GM18520 (cell line): ENCODE measurements around the gene C4orf50.
"Not testable (repeated sequence)": the region's sequence is repeated elsewhere in the genome, so short reads cannot be mapped to it uniquely, and the experiment has no call there.

Experiments used
- ATAC-seq: cut with Tn5 transposase; IDR thresholded peaks from one replicate; pipeline ENCODE4 v1.9.1; 2021; ENCODE audit not compliant: unreplicated experiment

C4orf50 gene

GRCh38 chr4:5995901-5996623 lies 22.2 kb downstream of the C4orf50 start:
- no peak for ATAC-seq

DNA sequence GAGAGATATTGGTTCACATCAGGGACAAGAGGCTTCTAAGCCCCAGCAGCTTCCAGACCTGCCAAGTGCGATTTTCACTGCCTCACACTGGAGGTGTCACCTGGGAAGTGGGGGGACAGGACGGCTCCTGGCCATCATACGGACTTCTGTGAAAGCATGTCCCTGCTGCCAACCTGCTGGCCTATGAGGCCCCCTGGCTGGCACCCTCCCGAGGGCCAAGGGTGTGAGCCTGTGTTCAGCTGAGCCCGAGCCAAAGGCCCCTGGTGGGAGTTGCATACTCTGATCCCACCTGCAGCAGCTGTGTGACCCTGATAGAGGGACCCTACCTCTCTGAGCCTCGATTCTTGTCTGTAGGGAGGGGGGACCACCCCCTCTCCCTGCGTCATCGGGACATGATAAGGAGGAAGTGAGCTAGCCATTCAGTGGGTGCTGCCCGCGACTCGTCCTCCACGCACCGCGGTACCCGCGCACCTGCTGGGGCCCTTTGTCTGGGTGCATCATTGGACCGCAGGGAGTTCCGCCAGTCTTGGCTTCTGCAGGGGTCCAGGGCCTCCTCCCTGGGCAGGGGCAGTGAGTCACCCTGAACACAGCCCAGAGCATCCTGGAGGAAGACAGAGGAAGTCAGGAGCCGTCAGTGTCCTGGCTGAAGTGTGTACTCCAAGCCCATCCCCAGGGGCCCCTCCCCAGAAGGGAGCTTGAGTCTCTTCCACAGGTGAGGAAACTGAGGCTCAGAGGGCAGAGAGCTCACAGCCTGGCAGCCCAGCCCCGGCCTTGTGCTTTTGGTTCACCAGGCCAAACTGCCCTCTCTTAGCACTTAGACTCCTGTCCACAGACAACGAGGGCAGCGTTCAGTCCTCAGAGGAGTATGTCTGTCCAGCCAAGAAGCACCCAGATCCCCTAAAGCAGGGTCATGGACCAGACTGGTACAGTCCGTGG lies 24.1 kb downstream of the C4orf50 start:
- ATAC-seq: no peak

DNA sequence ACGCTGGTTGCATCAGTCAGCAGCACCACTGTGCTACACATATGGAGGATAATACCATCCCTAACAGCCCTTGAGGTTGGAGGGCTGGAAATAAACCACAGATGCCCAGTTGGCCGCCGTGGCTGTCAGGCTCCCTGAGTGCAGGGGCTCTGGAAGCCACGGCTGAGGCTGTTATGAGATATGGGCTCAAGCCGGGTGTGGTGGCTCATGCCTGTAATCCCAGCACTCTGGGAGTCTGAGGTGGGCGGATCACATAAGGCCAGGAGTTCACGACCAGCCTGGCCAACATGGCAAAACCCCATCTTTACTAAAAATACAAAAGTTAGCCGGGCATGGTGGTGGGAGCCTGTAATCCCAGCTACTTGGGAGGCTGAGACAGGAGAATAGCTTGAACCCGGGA lies 24.9 kb downstream of the C4orf50 start:
- not testable (repeated sequence) for ATAC-seq

- no peak for ATAC-seq
These were observed 25.4 kb downstream of the C4orf50 start for GRCh38 chr4:5992828-5993321.

DNA sequence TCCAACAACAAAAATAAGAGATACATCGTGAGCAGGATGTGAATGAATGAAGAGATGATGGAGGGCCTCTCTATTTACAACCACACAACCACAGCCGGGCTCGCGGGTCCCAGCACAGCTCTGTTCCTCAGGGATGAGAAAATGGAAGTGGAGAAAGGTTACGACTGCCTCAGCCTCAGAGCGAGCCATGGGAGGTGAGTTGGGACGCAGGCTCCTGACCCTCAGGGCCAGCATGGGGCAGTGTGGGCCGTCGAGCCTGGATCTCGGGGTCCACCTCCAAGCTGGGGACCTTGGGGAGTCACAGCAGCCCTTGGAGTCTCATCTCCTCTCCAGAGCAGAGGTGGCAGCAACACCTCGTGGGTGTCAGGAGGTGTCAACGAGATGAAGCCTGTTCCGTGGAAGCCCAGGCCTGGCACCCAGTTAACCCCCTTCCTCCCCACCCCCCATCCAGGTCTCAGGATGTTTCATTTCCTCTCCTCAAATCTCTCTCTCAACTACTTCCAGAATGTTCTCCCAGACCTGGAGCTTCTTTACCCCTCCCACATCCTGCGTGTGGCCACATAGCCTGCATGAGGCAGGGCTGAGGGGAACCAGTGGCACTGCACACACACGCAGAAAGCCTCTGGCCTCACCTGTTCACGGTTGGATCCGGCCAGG lies 25.9 kb downstream of the C4orf50 start:
- ATAC-seq: no peak

GRCh38 chr4:5991405-5991804 lies 26.8 kb downstream of the C4orf50 start:
- no peak for ATAC-seq

GRCh38 chr4:5990446-5991160 lies 27.6 kb downstream of the C4orf50 start:
- ATAC-seq: no peak

DNA sequence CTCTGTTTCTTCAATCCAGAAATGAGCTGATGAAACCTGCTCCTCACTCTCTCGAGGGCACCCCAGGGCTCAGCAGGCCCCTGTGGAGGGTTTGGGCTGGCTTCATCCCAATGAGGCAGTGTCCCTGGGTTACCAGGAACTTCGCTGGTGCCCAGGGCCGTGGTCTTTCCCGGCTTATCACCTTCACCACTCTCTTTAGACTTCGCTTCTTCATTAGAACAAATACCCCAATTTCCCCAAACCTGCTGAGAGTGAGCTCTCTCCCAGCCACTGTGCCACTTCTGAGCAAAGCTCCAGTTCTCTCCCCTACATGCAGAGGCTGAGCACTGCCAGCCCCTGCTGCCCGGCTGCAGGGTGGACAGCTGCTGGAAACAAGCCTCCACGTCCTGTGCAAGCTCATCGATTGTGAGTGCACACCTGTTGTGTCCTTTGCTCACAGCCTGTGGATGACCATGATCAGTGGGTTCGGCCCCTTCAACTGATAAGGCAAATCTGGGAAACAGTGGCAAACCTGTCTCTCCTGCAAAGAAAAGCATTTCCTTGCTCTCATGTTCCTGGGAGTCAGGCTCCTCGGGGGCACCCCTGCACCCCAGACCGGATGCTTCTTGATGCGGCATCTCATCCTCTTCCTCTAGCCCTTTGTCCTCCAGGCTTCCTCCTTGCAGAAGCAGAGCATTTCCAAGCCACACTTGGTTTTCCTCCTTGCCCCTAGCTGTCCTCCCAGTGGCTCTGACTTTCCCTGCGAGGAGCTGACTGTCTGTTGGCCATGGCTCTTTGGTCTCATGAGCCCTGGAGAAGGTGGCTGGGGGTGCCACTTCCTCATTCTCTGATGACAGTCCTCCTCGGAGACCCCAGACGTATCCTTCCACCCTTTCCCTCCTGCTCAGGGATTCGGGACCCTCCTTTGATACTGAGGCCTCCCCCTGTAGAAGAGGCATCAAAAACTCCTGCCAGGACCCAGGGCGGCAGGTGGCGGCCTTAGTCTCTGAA lies 28.7 kb downstream of the C4orf50 start:
- ATAC-seq: no peak

GRCh38 chr4:5988086-5988845 lies 30.0 kb downstream of the C4orf50 start:
- ATAC-seq: no peak

- no peak for ATAC-seq
These were observed 33.4 kb downstream of the C4orf50 start for GRCh38 chr4:5984843-5985242.

DNA sequence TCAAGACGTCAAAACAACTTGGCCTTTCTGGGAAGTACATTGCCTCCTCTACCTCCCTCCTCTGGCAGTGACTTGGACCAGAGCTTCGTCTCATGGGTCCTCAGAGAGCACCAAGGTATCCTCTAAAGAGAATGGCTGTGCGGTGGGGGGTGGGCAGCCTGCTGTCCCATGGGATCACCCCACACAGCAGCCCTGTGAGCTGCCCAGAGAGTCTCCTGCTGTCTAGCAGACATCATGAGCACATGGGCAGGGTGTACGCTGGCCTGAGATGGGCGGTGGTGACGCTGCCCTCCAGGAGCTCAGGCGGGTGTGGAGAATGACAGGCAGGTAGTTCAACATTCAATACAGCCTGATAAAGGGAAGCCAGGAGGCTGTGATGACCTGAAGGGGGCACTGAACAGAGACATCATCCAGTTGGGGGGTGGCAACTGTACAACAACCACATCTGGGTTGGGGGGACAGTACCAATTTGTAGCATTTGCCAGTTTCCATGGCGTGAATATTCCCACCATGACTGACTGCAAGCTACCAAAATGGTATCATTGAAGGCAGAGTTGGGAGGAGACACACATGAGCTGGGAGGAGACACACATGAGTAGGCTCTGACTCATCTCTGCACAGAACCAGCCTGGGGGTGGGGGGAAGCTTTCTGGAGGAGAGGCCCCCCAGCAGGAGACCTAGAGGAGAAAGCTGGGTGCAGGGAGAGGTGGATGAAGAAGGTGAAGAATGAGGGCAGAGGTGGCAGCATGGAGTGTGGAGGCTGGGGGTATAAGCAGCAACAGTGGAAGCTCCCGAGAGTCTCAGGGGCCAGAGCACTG lies 35.9 kb downstream of the C4orf50 start:
- ATAC-seq: no peak

GRCh38 chr4:5980436-5981155 lies 37.6 kb downstream of the C4orf50 start:
- no peak for ATAC-seq

- no peak for ATAC-seq
These were observed 38.2 kb downstream of the C4orf50 start for GRCh38 chr4:5979981-5980380.

- ATAC-seq: no peak
These were observed 41.3 kb downstream of the C4orf50 start for GRCh38 chr4:5976921-5977320.

DNA sequence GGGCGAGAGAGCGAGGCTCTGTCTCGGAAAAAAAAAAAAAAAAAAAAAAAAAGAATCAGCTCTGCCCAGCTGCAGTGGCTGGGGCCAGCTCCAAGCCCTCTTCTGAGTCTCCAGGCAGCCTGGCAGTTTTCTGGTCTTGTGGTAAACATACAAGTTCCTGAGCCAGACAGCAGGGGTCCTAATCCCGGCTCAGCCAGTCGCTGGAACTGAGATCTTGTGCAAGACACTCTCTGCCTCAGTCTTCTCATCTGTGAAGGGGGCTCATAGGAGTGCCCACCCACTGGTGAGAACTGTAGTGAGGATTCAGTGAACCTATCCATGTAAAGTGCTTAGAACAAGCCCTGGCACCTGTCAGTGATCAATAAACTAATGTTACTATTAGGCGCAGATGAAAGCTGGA lies 41.8 kb downstream of the C4orf50 start:
- no peak for ATAC-seq

- ATAC-seq: no peak
These were observed 43.9 kb downstream of the C4orf50 start for GRCh38 chr4:5974321-5974720.

GRCh38 chr4:5973486-5974220 lies 44.6 kb downstream of the C4orf50 start:
- no peak for ATAC-seq
